GM18507 (cell line): ENCODE results near the gene JOSD2.
"Not testable (repeated sequence)": the region's sequence is repeated elsewhere in the genome, so short reads cannot be mapped to it uniquely, and the experiment has no call there.

Experiments
- DNase-seq: peaks from one replicate; pipeline ENCODE4 v3.0.0; 2011; ENCODE audit warnings: low read depth; ENCODE audit not compliant: insufficient read length; ENCODE audit errors: extremely low spot score
- FAIRE-seq: peaks from 2 replicates; lab custom pipeline; 2011; peaks lifted over from hg19 to GRCh38; lab: Jason Lieb, UNC

The JOSD2 gene

DNA sequence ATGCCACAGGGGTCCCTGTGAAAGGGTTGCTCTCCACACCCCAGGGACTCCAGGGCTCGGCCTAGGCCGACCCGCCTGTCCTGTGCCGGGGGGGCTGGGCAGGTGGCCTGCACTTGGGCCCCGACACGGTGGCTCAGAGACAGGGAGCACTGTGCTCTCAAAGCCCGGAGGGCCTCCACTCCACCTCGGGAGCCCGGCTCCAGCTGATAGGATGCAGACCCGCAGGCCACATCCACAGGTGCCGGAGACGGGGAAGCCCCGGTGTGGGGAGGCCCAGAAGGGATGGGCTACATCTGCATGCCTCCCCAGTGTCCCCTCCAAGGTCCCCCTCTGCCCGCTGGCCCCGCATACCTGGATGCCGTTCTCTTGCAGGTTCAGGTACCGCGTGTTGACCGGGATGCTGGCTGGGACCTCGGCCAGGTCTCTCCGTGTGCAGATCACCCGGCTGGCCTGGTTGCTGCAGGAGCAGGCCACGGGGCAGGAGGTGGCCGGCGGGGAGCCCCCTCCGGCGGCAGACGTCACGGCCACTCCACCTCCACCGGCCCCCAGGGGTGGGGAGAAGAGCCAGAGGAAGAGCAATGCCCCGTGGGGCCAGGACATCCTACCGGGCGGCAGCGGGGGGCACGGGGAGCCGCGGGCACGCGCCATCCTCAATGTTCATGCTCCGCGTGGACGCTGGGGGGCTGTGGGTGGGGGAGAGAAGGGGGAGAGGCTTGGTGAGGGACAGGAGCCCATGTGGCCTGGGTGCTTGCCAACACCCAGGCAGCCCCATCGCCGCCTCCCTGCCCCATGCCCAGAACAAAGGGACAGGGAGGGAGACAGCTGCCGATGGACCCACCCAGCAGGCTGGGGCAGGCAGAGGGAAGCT lies 37.4 kb upstream of the JOSD2 start:
- no peak for FAIRE-seq
- no peak for DNase-seq

DNA sequence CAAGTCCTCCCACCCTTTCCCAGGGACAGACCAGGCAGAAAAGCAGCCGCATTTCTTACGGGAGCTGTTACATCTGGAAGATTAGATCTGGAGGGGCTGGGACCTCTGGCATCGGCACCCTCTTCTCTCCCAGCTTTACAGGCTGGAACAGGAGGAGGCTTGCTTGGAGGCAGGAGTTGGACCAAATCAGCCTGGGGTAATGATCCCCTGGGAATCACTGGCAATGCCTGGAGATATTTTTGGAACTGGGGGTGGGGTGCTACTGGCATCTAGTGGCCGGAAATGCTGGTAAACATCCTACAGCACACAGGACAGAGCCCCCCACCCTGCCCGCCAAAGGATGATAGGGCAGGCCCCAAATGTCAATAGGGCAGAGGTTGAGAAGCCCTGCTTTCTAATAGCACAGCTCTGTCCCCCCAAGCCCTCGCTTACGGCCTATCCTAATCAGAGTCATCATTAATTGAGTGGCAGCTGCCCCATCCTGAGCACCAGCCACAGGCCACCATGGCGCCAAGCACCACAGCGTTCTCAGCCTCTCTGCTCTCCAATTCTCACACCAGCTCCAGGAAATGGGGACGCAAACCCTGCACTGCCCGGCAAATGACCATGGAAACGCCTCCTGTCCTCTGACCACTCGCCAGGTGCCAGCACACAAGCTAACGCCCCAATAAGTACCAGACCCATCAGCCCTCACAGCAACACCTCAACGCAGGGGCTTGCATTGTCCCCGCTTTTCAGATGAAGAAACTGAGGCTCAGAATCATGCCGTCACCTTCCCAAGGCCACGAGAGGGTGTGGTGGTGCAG lies 36.6 kb upstream of the JOSD2 start:
- DNase-seq (no peak), FAIRE-seq (no peak)

DNA sequence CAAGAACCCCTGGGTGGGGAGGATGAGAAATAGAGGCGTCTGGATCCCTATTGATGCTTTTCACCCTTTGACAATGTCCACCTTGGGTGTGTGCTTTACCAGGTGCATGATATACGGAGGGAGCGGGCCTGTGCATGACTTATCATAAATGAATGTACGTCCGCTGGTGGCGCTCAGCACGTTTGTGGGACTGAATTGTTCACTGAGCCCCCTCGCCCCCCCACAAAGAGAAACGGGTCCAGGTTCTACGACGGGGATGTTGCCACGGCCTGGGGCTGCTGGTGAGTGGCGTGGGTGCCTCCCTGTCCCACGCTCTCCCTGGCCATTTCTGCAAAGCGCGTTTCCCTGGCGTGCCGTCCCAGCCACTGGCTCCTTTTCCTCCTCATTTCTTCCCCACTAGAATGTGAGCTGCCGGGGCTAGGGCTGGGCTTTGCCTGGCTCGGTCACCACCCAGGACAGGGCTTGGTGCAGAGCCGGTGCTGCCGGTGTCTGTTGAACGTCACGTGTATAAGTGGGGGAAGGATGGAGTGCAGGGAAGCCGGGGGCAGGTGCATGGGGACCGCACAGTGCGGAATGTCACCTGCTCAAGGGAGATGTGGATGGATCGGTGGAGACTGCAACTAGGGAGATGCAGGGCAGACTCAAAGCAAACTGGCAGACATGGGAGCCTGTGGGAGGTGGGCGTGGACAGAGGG lies 35.7 kb upstream of the JOSD2 start:
- DNase-seq: no peak
- FAIRE-seq: no peak

- no peak for FAIRE-seq
- DNase-seq: no peak
Measured at GRCh38 chr19:50542943-50543342, 32.0 kb upstream of the JOSD2 start.

- DNase-seq (peak; percentile 56), FAIRE-seq (peak; percentile 50)
Measured at GRCh38 chr19:50537769-50538230, 26.8 kb upstream of the JOSD2 start.

- DNase-seq (no peak), FAIRE-seq (no peak)
Measured at GRCh38 chr19:50537306-50537685, 26.3 kb upstream of the JOSD2 start.

DNA sequence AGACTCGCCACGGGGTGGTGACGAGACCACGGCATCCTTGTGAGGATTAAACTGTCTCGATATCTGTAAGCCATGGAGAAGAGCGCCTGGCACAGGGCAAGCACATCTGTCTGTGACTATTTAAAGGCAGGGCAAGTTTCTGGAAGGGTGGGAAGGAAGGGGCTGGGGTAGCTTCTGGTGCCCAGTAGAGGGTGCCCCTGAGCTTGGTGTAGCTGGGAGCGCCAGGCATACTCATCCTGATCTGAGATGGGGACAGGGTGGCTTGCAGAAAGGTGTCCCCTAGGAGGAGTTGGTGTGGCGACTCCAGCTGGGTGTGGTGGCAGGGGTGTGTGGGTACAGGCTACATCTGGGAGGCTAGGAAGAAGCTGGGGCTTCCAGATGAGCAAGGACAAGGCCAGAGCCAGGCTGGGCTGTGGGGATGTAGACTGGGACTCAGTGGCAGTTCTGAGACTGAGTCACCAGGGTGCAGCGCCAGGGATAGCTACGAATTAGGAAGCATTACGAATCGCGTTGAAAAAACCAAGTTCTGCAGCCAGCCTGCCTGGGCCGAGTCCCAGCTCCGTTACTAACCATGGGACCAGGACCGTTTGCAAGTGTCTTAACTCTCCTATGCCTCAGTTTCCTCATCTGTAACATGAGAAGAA lies 25.8 kb upstream of the JOSD2 start:
- DNase-seq (no peak), FAIRE-seq (no peak)

DNA sequence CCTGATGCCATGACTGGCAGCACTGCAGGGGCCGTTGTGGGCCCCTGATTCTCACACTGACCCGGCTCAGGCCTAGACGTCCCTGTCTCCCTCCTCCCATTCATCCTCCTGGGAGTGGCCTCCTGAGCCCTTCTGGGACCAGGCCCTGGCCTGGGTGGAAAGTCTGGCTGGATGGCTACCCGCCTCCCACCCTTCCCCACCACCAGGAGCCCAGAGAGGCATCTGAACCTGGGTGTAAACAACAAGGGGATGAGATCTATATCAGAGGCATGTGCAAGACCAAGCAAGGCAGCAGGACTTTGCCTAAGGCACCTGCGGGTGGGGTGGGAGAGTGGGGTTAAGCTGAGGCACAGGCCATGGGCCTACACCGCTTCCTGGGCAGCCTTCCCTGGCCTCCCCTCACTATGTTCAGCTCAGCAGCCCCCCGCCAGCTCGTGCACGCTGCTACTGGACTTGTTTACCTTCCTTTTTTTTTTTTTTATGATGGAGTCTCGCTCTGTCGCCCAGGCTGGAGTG lies 24.7 kb upstream of the JOSD2 start:
- FAIRE-seq (no peak), DNase-seq (no peak)

DNA sequence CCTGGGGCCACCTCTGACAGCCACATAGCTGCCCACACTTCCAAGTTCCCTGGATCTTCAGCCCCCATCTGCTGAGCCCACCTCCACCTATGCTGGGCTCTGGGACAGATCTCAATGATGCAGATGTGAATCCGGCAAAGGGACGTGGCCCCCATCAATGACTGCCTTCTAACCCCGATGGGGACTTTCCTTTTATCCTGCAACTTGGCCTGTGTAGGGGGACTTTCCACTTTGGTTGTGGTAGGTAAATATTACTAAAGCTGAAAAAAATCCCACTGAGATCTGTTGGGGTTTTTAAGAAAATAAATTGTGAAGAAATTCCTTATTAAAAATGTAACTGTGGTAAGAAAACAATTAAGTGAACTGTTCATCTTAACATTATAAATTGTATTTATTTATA lies 23.5 kb upstream of the JOSD2 start:
- no peak for DNase-seq
- peak; percentile 12 for FAIRE-seq

GRCh38 chr19:50532952-50533351 lies 22.0 kb upstream of the JOSD2 start:
- FAIRE-seq (no peak), DNase-seq (no peak)

- FAIRE-seq (no peak), DNase-seq (no peak)
Measured at GRCh38 chr19:50531171-50531612, 20.2 kb upstream of the JOSD2 start.

GRCh38 chr19:50528052-50528451 lies 17.1 kb upstream of the JOSD2 start:
- not testable (repeated sequence) for FAIRE-seq, DNase-seq

- DNase-seq (no peak), FAIRE-seq (no peak)
Measured at GRCh38 chr19:50522881-50523280, 11.9 kb upstream of the JOSD2 start.

- FAIRE-seq (no peak), DNase-seq (no peak)
Measured at GRCh38 chr19:50520822-50521465, 10.0 kb upstream of the JOSD2 start.

GRCh38 chr19:50519006-50519575 lies 8.1 kb upstream of the JOSD2 start:
- DNase-seq (no peak), FAIRE-seq (no peak)

DNA sequence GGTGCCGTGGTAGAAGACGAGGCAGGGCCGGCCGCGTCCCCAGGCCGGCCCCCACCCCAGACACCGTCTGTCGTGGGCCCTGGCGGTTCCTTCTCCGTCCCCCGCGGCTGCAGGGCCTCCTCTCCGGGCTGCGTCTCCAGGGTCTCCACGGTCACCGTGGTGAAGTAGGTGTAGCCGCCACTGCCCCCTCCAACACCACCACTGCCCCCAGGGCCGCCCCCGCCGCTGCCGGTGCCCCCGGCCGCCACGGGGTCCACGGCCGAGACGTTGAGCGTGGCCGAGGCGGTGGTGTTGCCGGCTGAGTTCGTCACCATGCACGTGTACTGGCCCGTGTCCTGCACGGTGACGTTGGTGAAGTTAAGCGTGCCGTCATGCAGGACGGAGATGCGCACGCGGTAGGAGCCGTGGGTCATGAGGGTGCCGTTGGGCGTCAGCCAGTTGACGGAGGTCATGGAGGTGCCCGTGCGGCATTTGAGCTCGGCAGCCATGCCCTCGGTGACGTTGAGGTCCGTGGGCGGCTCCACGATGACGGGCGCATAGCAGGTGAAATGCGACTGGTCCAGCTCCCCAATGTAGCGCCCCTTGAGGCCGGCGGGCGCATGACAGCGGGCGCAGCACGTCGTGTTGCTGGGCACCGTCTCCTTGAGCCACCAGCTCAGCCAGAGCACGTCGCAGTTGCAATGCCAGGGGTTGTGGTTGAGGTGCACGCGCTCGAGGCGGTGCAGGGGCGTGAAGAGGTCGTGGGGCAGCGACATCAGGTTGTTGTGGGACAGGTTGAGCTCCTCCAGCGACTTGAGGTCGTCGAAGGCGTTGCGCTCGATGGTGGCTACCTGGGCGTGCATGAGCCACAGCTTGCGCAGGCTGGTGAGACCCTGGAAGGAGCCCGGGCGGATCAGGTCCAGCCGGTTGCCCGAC lies 7.4 kb upstream of the JOSD2 start:
- DNase-seq (no peak), FAIRE-seq (no peak)

- DNase-seq: no peak
- FAIRE-seq: no peak
Measured at GRCh38 chr19:50517704-50518075, 6.7 kb upstream of the JOSD2 start.
